H9 (cell line): Measurements from ENCODE around the gene ITGB8. TPM values are rescaled to one million over a fixed set of nuclear protein-coding genes. Genes with fewer than 3 reads are reported as not detected.

Experiments
- DNase-seq: peaks from one replicate; pipeline ENCODE4 v3.0.0-alpha.2; 2017
- H2AFZ ChIP-seq: one replicate; pipeline ENCODE4 v1.6.1; 2013; ENCODE audit warnings: mild to moderate bottlenecking, low read length, control low read depth, moderate library complexity
- H2AK5ac ChIP-seq: 2 replicates; pipeline ENCODE4 v1.6.1; 2013; ENCODE audit warnings: low read length, control low read depth, mixed read lengths; ENCODE audit not compliant: insufficient read length
- H2BK120ac ChIP-seq: one replicate; pipeline ENCODE4 v1.6.1; 2013; ENCODE audit warnings: low read depth, mild to moderate bottlenecking, low read length, control low read depth, inconsistent platforms; ENCODE audit not compliant: poor library complexity, severe bottlenecking
- H2BK12ac ChIP-seq: 2 replicates; pipeline ENCODE4 v1.6.1; 2013; ENCODE audit warnings: low read length, control low read depth, mixed read lengths, low read depth; ENCODE audit not compliant: insufficient read length
- H2BK15ac ChIP-seq: 2 replicates; pipeline ENCODE4 v1.6.1; 2013; ENCODE audit warnings: low read depth, low read length, control low read depth
- H2BK20ac ChIP-seq: one replicate; pipeline ENCODE4 v1.6.1; 2013; ENCODE audit warnings: low read depth, mild to moderate bottlenecking, low read length, control low read depth, inconsistent platforms; ENCODE audit not compliant: poor library complexity, severe bottlenecking
- H2BK5ac ChIP-seq: 2 replicates; pipeline ENCODE4 v1.6.1; 2013; ENCODE audit warnings: low read length, control low read depth, mixed read lengths; ENCODE audit not compliant: insufficient read length
- H3K14ac ChIP-seq: 2 replicates; pipeline ENCODE4 v1.6.1; 2013; ENCODE audit warnings: low read length, control low read depth; ENCODE audit not compliant: insufficient read depth
- H3K18ac ChIP-seq: 2 replicates; pipeline ENCODE4 v1.6.1; 2013; ENCODE audit warnings: low read depth, mild to moderate bottlenecking, mixed read lengths, low read length, control low read depth; ENCODE audit not compliant: insufficient read length
- H3K23ac ChIP-seq: 2 replicates; pipeline ENCODE4 v1.6.1; 2013; ENCODE audit warnings: low read length, control low read depth, mixed read lengths, low read depth; ENCODE audit not compliant: insufficient read length
- H3K23me2 ChIP-seq: 2 replicates; pipeline ENCODE4 v1.6.1; 2013; ENCODE audit warnings: low read depth, mild to moderate bottlenecking, mixed read lengths, low read length, control low read depth; ENCODE audit not compliant: insufficient read length, poor library complexity, severe bottlenecking
- H3K27ac ChIP-seq: 2 replicates; pipeline ENCODE4 v1.5.1; 2013; ENCODE audit warnings: low read length, control low read depth, mixed read lengths, low read depth; ENCODE audit not compliant: insufficient read length
- H3K27me3 ChIP-seq: 2 replicates; pipeline ENCODE4 v1.6.1; 2013; ENCODE audit warnings: low read length, control low read depth, inconsistent platforms; ENCODE audit not compliant: insufficient read depth
- H3K4ac ChIP-seq: 2 replicates; pipeline ENCODE4 v1.6.1; 2013; ENCODE audit warnings: low read depth, mild to moderate bottlenecking, control low read depth, inconsistent platforms, low read length, moderate library complexity
- H3K4me1 ChIP-seq: 2 replicates; pipeline ENCODE4 v1.6.1; 2013; ENCODE audit warnings: low read length, control low read depth, inconsistent platforms; ENCODE audit not compliant: insufficient read depth
- H3K4me2 ChIP-seq: 2 replicates; pipeline ENCODE4 v1.6.1; 2013; ENCODE audit warnings: low read length, control low read depth, mixed read lengths; ENCODE audit not compliant: insufficient read length, insufficient read depth
- H3K56ac ChIP-seq: 2 replicates; pipeline ENCODE4 v1.6.1; 2013; ENCODE audit warnings: low read depth, mild to moderate bottlenecking, mixed read lengths, low read length, control low read depth; ENCODE audit not compliant: insufficient read length
- H3K79me1 ChIP-seq: 2 replicates; pipeline ENCODE4 v1.6.1; 2013; ENCODE audit warnings: low read depth, mild to moderate bottlenecking, moderate library complexity, low read length, control low read depth, inconsistent platforms; ENCODE audit not compliant: insufficient read depth, poor library complexity, severe bottlenecking
- H3K79me2 ChIP-seq: 2 replicates; pipeline ENCODE4 v1.6.1; 2013; ENCODE audit warnings: low read length, control low read depth, inconsistent platforms; ENCODE audit not compliant: insufficient read depth
- H3K9ac ChIP-seq: 2 replicates; pipeline ENCODE4 v1.6.1; 2013; ENCODE audit warnings: low read length, control low read depth, mixed read lengths; ENCODE audit not compliant: insufficient read length; ENCODE audit errors: extremely low read depth
- H3K9me3 ChIP-seq: one replicate; pipeline ENCODE4 v1.6.1; 2013; ENCODE audit warnings: low read depth, low read length, inconsistent platforms; ENCODE audit not compliant: control insufficient read depth
- H3T11ph ChIP-seq: one replicate; pipeline ENCODE4 v1.6.1; 2013; ENCODE audit warnings: mild to moderate bottlenecking, low read length, control low read depth, inconsistent platforms
- H4K20me1 ChIP-seq: one replicate; pipeline ENCODE4 v1.6.1; 2013; ENCODE audit not compliant: control insufficient read depth, insufficient read length, insufficient read depth
- H4K5ac ChIP-seq: 2 replicates; pipeline ENCODE4 v1.6.1; 2013; ENCODE audit warnings: low read depth, mild to moderate bottlenecking, mixed read lengths, low read length, control low read depth; ENCODE audit not compliant: insufficient read length
- H4K8ac ChIP-seq: replicated peaks from 2 replicates; pipeline ENCODE4 v1.6.1; 2013; ENCODE audit warnings: low read length, control low read depth, mixed read lengths, low read depth; ENCODE audit not compliant: insufficient read length
- H4K91ac ChIP-seq: 2 replicates; pipeline ENCODE4 v1.6.1; 2013; ENCODE audit warnings: low read depth, mild to moderate bottlenecking, moderate library complexity, mixed read lengths, low read length, control low read depth; ENCODE audit not compliant: insufficient read length
- H3K27ac Mint-ChIP-seq, 3 experiments: 2 replicates in 2 of 3; 3 replicates in 1 of 3; pipeline ENCODE4 v1.8.0; 2020 to 2021; ENCODE audit warnings: mixed read lengths in 3 of 3, mild to moderate bottlenecking in 1 of 3, moderate library complexity in 1 of 3
- H3K27me3 Mint-ChIP-seq: 2 replicates; pipeline ENCODE4 v1.8.0; 2021; ENCODE audit warnings: low read depth, mild to moderate bottlenecking, moderate library complexity, mixed read lengths
- H3K36me3 Mint-ChIP-seq, 3 experiments: 2 replicates in 2 of 3; 3 replicates in 1 of 3; pipeline ENCODE4 v1.8.0; 2020 to 2021; ENCODE audit warnings: low read depth in 3 of 3, mixed read lengths in 3 of 3; ENCODE audit not compliant: insufficient read depth in 1 of 3
- H3K4me1 Mint-ChIP-seq, 2 experiments: 2 replicates each; pipeline ENCODE4 v1.8.0; 2020; ENCODE audit warnings: mixed read lengths in 2 of 2
- H3K4me3 Mint-ChIP-seq, 2 experiments: 2 replicates in 1 of 2; 3 replicates in 1 of 2; pipeline ENCODE4 v1.8.0; 2020 to 2021; ENCODE audit warnings: mild to moderate bottlenecking in 2 of 2, mixed read lengths in 2 of 2, moderate library complexity in 1 of 2
- H3K9me3 Mint-ChIP-seq, 2 experiments: 2 replicates in 1 of 2; 3 replicates in 1 of 2; pipeline ENCODE4 v1.8.0; 2020; ENCODE audit warnings: mild to moderate bottlenecking in 2 of 2, mixed read lengths in 2 of 2, moderate library complexity in 1 of 2
- WGBS: extraction: QIAGEN DNeasy Blood & Tissue Kit; methylation state at CpG from one replicate; pipeline ENCODE4 v1.1.7; 2013; ENCODE audit warnings: missing lambda C conversion rate, low lambda C conversion rate, mixed read lengths; ENCODE audit not compliant: insufficient read length; ENCODE audit errors: extremely low coverage; 5-methylcytosine and 5-hydroxymethylcytosine counted together
- total RNA-seq: library from RNA; stranded (reverse); gene quantifications from 2 replicates; pipeline ENCODE4 v1.2.1, GENCODE V29; 2021
- TF ChIP-seq, protein P1 (sequence below): fragments of 200-600 bp; sonication (generic); conservative IDR thresholded peaks from 3 replicates; pipeline ENCODE4 v1.8.0; 2021; ENCODE audit warnings: antibody characterized with exemption, mild to moderate bottlenecking

Gene ITGB8
- total RNA-seq, 1 experiment from 2014 or later: 7.6 TPM

DNA sequence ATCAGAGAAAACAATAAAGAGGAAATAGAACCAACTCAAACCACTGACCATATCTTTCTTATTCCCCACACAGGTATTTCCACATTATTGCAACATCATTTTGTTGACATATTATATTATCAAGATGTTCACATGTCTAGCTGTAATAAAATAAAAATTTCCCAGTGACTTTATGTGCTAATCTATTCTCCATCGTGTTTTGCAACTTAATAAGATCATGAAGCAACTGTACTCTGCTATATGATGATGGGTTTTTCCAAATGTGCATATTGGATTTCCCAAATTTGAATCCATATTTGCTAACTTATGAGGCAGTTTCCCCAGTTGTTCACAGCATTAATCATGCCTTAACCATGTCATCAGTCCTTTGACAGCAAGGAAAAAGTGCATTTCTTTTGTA lies 127.8 kb downstream of the ITGB8 start:
- TF ChIP-seq, protein P1, sequence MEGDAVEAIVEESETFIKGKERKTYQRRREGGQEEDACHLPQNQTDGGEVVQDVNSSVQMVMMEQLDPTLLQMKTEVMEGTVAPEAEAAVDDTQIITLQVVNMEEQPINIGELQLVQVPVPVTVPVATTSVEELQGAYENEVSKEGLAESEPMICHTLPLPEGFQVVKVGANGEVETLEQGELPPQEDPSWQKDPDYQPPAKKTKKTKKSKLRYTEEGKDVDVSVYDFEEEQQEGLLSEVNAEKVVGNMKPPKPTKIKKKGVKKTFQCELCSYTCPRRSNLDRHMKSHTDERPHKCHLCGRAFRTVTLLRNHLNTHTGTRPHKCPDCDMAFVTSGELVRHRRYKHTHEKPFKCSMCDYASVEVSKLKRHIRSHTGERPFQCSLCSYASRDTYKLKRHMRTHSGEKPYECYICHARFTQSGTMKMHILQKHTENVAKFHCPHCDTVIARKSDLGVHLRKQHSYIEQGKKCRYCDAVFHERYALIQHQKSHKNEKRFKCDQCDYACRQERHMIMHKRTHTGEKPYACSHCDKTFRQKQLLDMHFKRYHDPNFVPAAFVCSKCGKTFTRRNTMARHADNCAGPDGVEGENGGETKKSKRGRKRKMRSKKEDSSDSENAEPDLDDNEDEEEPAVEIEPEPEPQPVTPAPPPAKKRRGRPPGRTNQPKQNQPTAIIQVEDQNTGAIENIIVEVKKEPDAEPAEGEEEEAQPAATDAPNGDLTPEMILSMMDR: no peak
- H2BK20ac ChIP-seq: no peak overlapping the region
- no peaks in the 10 kb centered on the region for H3K4me1 ChIP-seq
- Mint-ChIP-seq H3K4me1 (no peaks in the 10 kb centered on the region), H3K36me3 (no peaks in the 10 kb centered on the region), H3K27ac (no peak overlapping the region), H3K27me3 (no peaks in the 10 kb centered on the region), H3K4me3 (no peak overlapping the region), H3K9me3 (no peaks in the 10 kb centered on the region)
- no peak overlapping the region for H2AFZ ChIP-seq
- no peak overlapping the region for H3K23ac ChIP-seq
- DNase-seq: no peak
- no peak overlapping the region for H3K14ac ChIP-seq
- no peak overlapping the region for H3K18ac ChIP-seq
- no peak overlapping the region for H3K27ac ChIP-seq
- no peak overlapping the region for H3K4me2 ChIP-seq
- no CpG with 5 or more reads among the region's 1 CpG for WGBS
- H2AK5ac ChIP-seq: no peak overlapping the region
- no peak overlapping the region for H3T11ph ChIP-seq
- no peaks in the 10 kb centered on the region for H3K27me3 ChIP-seq
- H3K23me2 ChIP-seq: no peaks in the 10 kb centered on the region
- no peak overlapping the region for H3K56ac ChIP-seq
- no peak overlapping the region for H2BK12ac ChIP-seq
- H3K79me2 ChIP-seq: no peaks in the 10 kb centered on the region
- no peak overlapping the region for H3K4ac ChIP-seq
- no peaks in the 10 kb centered on the region for H3K9me3 ChIP-seq
- no peak overlapping the region for H4K91ac ChIP-seq
- H2BK120ac ChIP-seq: no peak overlapping the region
- H3K9ac ChIP-seq: no peak overlapping the region
- no peaks in the 10 kb centered on the region for H4K20me1 ChIP-seq
- H4K5ac ChIP-seq: no peak overlapping the region
- H2BK5ac ChIP-seq: no peak overlapping the region
- H4K8ac ChIP-seq: no peak overlapping the region
- no peak overlapping the region for H2BK15ac ChIP-seq
- H3K79me1 ChIP-seq: no peaks in the 10 kb centered on the region
